ES-I3 (cell line): Measurements from ENCODE around the gene PNMA6E.

ENCODE experiments used
- H3K36me3 ChIP-seq: 2 replicates; pipeline ENCODE4 v1.6.1; 2013; ENCODE audit warnings: mild to moderate bottlenecking, low read length, control low read depth, moderate library complexity; ENCODE audit not compliant: insufficient read depth
- H3K4me1 ChIP-seq: 2 replicates; pipeline ENCODE4 v1.6.1; 2013; ENCODE audit warnings: mild to moderate bottlenecking, control low read depth, low read length; ENCODE audit not compliant: insufficient read depth
- H3K9ac ChIP-seq: 2 replicates; pipeline ENCODE4 v1.6.1; 2013; ENCODE audit warnings: low read depth, mild to moderate bottlenecking, low read length, moderate library complexity
- H3K9me3 ChIP-seq: 2 replicates; pipeline ENCODE4 v1.6.1; 2013; ENCODE audit warnings: mild to moderate bottlenecking, low read length, moderate library complexity; ENCODE audit not compliant: control insufficient read depth, insufficient read depth

Gene PNMA6E

GRCh38 chrX:153417637-153418036 is 16.5 kb upstream of the PNMA6E start:
- H3K9ac ChIP-seq, result no peak overlapping the region
- H3K4me1 ChIP-seq, result no peaks in the 10 kb centered on the region
- no peaks in the 10 kb centered on the region for H3K36me3 ChIP-seq
- no peaks in the 10 kb centered on the region for H3K9me3 ChIP-seq

DNA sequence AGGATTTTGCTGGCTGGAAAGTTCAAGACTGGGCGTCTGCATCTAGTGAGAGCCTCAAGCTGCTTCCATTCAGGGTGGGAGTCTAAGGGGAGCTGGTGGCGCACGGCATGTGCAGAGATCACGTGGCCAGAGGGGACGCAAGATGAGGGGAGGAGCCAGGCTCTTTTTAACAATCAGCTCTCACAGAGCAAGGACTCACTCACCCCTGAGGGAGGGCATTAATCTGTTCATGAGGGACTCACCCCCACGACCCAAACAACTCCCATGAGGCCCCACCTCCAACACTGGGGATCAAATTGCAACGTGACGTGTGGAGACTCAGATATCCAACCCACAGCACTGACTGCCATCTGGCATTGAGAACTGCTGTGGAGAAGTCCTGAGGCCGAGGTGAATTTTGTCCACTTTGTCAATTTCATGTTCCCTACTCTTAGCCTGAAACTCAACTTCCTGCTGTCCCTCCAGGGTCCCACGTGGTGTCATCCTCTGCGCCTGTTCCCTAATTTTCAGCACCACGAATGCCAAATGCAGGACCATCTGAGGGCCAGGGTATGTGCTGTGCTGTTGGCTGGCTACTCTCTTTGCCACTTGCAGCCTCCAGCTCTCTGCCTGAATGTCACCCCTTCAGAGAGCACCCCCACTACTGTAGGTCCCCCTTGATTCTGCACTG is 15.8 kb upstream of the PNMA6E start:
- no peaks in the 10 kb centered on the region for H3K4me1 ChIP-seq
- H3K36me3 ChIP-seq, result no peaks in the 10 kb centered on the region
- no peaks in the 10 kb centered on the region for H3K9me3 ChIP-seq
- no peak overlapping the region for H3K9ac ChIP-seq

- Histone ChIP-seq H3K4me1 (no peaks in the 10 kb centered on the region), H3K9ac (no peak overlapping the region), H3K36me3 (no peaks in the 10 kb centered on the region), H3K9me3 (no peaks in the 10 kb centered on the region)
Measured at GRCh38 chrX:153414856-153415510, 13.8 kb upstream of the PNMA6E start.

DNA sequence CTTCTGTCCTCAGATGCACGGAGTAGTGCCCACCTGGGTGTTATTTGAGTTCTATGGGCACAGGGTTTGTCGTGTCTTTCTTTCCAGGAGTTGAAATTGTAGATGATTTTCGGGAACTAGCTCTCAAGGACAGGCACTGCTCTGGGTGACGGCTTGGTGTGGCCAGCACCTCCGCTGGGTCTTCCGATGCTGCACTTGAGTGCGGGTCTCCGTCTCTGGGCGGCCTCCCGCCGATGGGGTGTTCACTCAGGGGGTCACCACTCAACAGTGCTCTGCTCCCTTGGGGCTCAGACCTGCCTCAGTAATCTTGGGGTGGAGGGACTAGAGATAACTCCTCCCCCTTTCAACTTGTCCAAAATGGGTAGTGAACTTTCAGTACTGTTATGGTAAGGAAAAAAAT is 12.6 kb upstream of the PNMA6E start:
- Histone ChIP-seq H3K9ac (no peak overlapping the region), H3K36me3 (no peaks in the 10 kb centered on the region), H3K9me3 (no peaks in the 10 kb centered on the region), H3K4me1 (no peaks in the 10 kb centered on the region; the same call in 1 of the 2 replicates)

- Histone ChIP-seq H3K4me1 (no peaks in the 10 kb centered on the region; the same call in 1 of the 2 replicates), H3K9ac (no peak overlapping the region), H3K9me3 (no peaks in the 10 kb centered on the region), H3K36me3 (no peaks in the 10 kb centered on the region)
Measured at GRCh38 chrX:153412746-153413720, 11.9 kb upstream of the PNMA6E start.

DNA sequence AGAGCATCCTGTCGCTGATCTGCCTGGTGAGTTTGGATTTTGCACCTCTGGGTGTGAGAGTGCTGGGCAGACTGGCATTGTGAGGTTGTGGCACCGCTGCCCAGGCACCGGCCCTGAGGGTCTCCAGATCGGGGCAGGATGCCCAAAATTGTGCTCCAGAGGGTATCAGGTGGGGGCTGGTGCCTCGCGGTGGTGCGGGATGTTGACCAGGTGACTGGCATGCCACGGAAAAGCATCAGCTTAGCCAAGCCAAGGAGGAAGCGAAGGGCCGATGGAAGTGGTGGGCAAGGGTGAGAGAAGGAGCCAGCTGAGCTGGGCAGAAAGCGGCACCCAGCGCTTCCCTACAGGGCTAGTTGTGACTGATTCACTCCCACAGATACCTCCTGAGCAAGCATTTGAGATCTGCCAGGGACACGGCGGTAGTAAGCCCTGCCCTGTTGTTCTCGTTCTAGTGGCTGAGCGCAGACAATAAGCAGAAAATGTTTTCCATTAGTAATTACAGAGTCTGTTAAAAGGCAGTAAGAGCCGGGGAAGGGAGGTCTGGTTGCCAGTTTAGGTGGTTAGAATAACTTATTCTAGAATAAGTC is 10.9 kb upstream of the PNMA6E start:
- no peaks in the 10 kb centered on the region for H3K36me3 ChIP-seq
- H3K4me1 ChIP-seq, result no peaks in the 10 kb centered on the region; the same call in 1 of the 2 replicates
- peak overlapping the region; percentile 10; the same call in 1 of the 2 replicates for H3K9ac ChIP-seq
- H3K9me3 ChIP-seq, result no peaks in the 10 kb centered on the region

DNA sequence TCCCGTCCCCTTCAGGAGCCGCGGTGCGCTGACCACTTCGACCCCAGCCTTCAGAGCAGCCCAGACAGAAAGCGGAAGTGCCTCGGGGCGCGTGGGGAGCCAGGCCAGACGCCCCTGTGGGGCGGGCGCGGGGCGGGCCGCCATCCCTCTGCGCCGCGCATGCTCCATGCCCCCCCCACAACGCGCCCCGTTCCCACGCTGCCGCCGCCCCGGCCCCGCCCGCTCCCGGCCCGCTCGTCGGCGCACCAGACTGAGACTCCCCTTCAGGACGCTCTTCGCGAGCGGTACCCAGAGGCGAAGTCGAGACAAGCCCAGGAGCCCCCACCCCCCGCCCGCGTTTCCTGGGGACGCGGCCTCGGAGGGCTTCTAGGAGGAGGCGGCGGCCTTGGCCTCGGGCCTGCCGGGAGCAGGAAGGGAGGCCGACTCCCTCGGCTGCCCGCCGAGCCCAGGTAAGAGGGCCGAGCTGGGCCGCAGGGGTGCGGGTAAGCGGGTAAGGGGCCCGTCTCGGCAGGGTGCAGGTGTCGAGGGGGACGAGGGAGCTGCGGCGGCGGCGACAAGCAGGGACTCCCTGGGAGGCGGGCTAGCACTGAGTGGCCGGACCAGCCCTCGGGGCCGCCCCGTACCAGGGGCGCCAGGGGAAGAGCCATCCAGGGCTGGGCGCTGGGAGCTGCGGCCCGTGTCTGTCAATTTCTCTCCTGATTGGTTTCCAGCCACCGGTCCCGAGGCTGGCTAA is 10.3 kb upstream of the PNMA6E start, which contains the start of gene ZFP92:
ZFP92 (plus strand) TSS at position 218 of the 733 bp plus-strand sequence. CDS start 6,851 bp downstream, outside the sequence.
- H3K9me3 ChIP-seq, result no peaks in the 10 kb centered on the region
- H3K4me1 ChIP-seq, result no peaks in the 10 kb centered on the region; the same call in 1 of the 2 replicates
- H3K36me3 ChIP-seq, result no peaks in the 10 kb centered on the region
- H3K9ac ChIP-seq, result peak within 1 kb of the TSS; percentile 10; the same call in 1 of the 2 replicates

DNA sequence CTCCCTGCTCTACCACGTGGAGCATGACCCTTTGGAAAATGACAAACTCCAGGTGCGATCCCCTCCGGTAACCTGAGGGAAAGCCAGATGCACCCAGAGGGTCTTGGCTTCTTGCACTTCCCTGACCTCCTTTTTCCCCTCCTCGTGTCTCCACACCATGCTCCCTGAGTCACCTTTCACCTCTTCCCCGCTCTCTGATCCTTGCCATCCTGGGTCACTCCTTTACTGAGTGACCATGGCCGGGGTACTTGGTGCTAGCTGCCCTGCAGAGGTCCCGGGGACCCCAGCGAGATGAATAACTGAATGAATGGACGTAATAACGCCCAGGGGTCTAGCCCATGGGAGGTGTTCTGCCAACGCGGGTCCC is 9.7 kb upstream of the PNMA6E start:
- Histone ChIP-seq H3K4me1 (no peaks in the 10 kb centered on the region; the same call in 1 of the 2 replicates), H3K9ac (peak overlapping the region; percentile 10; the same call in 1 of the 2 replicates), H3K36me3 (no peaks in the 10 kb centered on the region), H3K9me3 (no peaks in the 10 kb centered on the region)

DNA sequence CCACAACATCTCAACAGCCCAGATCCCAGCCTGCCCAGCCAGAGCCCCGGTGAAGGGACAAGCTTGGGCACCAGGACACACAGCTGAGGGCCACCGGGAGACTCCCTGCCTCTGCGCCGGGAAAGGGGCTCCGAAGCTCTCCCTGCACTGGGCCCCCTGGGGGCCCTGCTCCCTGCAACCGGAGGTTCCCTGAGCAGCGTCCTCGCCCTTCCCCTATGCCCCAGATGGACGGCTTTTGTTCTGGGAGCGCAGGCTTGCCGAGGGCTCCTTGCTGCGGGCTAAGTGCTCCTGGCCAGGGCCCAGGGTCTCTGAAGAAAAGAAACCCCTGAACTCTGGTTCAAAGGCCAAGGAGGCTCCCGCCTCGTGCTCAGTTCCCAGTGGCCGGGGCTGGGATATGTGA is 9.2 kb upstream of the PNMA6E start:
- H3K9me3 ChIP-seq, result no peaks in the 10 kb centered on the region
- no peaks in the 10 kb centered on the region for H3K36me3 ChIP-seq
- H3K4me1 ChIP-seq, result no peaks in the 10 kb centered on the region; the same call in 1 of the 2 replicates
- no peak overlapping the region for H3K9ac ChIP-seq

DNA sequence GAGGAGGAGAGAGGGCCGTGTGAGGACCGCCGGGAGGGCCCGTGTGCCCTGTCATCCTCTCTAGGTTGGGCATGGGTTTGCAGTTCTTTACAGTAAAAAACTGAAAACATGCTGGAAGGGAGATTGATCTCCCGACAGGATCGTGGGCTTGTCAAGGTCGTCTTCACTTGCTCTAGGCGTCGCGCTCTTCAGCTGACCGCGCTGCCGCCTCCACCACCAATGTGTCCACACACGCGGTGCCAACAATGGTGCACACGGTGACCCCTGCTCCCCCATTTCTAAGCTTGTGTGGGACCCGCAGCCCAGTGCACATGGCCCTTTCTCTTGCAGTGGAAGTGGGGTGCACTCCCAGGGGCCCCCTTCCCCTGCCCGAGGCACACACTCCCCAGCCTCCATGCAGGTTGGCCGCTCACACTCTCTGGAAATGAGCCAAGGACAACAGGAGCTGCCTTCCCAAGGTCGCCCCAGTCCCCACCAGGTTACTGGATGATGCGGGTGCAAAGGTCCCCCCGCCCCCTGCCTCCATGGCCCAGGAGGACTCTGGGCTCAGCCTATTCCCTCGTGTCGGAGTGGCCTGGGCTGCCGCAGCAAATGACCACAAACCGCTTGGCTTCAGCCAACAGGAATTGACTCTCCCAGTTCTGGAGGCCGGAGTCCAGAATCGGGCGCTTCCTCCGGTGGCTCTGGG is 8.4 kb upstream of the PNMA6E start:
- Histone ChIP-seq H3K4me1 (no peaks in the 10 kb centered on the region; the same call in 1 of the 2 replicates), H3K9me3 (no peaks in the 10 kb centered on the region), H3K36me3 (no peaks in the 10 kb centered on the region), H3K9ac (no peak overlapping the region)

- Histone ChIP-seq H3K9ac (no peak overlapping the region), H3K9me3 (no peaks in the 10 kb centered on the region), H3K4me1 (no peaks in the 10 kb centered on the region; the same call in 1 of the 2 replicates), H3K36me3 (no peaks in the 10 kb centered on the region)
Measured at GRCh38 chrX:153408871-153409351, 7.8 kb upstream of the PNMA6E start.

DNA sequence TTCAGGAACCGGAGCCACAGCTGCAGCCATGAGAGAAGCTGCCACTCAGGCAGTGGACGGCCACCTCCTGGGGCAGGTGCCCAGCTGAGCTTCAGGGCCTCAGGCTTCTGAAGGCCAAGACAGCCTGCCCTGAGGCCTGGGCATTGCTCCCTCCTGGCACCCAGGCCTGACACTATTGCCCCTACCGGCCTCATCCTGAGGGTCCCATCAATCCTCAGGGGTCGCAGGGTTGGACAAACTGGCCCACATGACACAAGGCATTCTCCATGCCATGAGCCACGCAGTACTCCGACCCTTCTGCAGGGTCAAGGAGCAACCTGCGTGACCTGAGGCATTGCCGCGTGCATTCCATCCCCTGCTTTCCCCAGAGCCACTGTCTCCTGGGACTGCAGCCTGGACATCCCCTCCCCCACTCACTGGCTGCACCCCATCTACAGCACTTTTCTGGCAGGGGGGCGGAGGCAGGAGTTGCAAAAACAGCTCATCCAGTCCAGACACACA is 7.1 kb upstream of the PNMA6E start:
- no peaks in the 10 kb centered on the region for H3K36me3 ChIP-seq
- H3K9ac ChIP-seq, result no peak overlapping the region
- no peaks in the 10 kb centered on the region; the same call in 1 of the 2 replicates for H3K4me1 ChIP-seq
- no peaks in the 10 kb centered on the region for H3K9me3 ChIP-seq

GRCh38 chrX:153407736-153408135 is 6.6 kb upstream of the PNMA6E start:
- no peaks in the 10 kb centered on the region for H3K36me3 ChIP-seq
- H3K9me3 ChIP-seq, result no peaks in the 10 kb centered on the region
- no peak overlapping the region for H3K9ac ChIP-seq
- no peaks in the 10 kb centered on the region; the same call in 1 of the 2 replicates for H3K4me1 ChIP-seq
